ENCODE data around the gene WNT6. TPM values are rescaled to one million over a fixed set of nuclear protein-coding genes. Genes with fewer than 3 reads are reported as not detected.

Gene WNT6
- total and polyA plus RNA-seq, 10 of the 15 experiments (the other 5 are each of a cell fraction or from before 2014, with no cell fraction given): 0.11 to 0.44 (median 0.22) TPM; not detected in 5

- no peaks in the 10 kb centered on the region for H3K9me3 ChIP-seq (replicated peaks; ENCODE audit: control insufficient read depth, insufficient read depth, low read length)
- H3K27ac ChIP-seq (ENCODE audit: control insufficient read depth, insufficient read depth): no peak overlapping the region
- ChIA-PET POLR2A (interaction anchor here (0.5 kb wide), 1 partner anchor 72 kb away, joined by 3 read pairs; no protein-coding TSS in a partner anchor), SMC1A (ENCODE audit: uncharacterized antibody, unreplicated experiment) (interaction anchor here (1.8 to 3.8 kb wide), 2 partner anchors 14 to 43 kb away, joined by 4 to 23 read pairs; no protein-coding TSS in a partner anchor), CTCF (interaction anchor here (1.7 to 2.1 kb wide), 2 partner anchors 21 to 43 kb away, joined by 11 to 14 read pairs; no protein-coding TSS in a partner anchor), RAD21 (ENCODE audit: unreplicated experiment) (interaction anchor here (1.2 to 1.3 kb wide), 2 partner anchors 43 to 195 kb away, joined by 3 to 10 read pairs; partner anchors contain the start of genes BCS1L and ZNF142)
- 61% methylated on average over 5 of the region's 5 CpGs for WGBS (ENCODE audit: insufficient coverage, insufficient replicate concordance, low lambda C conversion rate, missing lambda C conversion rate)
- ATAC-seq: no peak
- no peaks in the 10 kb centered on the region for H3K79me2 ChIP-seq (ENCODE audit: control insufficient read depth, insufficient read depth, low read length)
- DNase-seq (ENCODE audit: low read depth, low spot score): no peak
- peaks cover 15 to 28% of the 10 kb centered on the region in 2 experiments for H3K27me3 ChIP-seq (replicated peaks in 1 of 2; ENCODE audit: control insufficient read depth in 2 of 2, insufficient read depth in 2 of 2, low read length in 1 of 2)
- H3K4me3 ChIP-seq: no peak overlapping the region
- no peak overlapping the region for H3K9ac ChIP-seq (ENCODE audit: control insufficient read depth, insufficient read depth, low read length)
- no peak for FAIRE-seq
- no peaks in the 10 kb centered on the region for H4K20me1 ChIP-seq (ENCODE audit: control insufficient read depth, insufficient read depth)
- no peak overlapping the region for H2AFZ ChIP-seq (ENCODE audit: control insufficient read depth, low read depth, low read length)
- BruUV-seq (replicated peaks): no TSS peak
- H3K36me3 ChIP-seq (ENCODE audit: control insufficient read depth in 2 of 2, insufficient read depth in 2 of 2, low read length in 1 of 2): no peaks in the 10 kb centered on the region
- intact Hi-C loops (cut with micrococcal nuclease; ENCODE audit: unreplicated experiment) (loop anchor here (5.0 kb wide), 2 partner anchors 127 to 262 kb away; no protein-coding TSS in a partner anchor), in situ Hi-C loops (cut with MboI) (no loop called here)
- H3K4me2 ChIP-seq (ENCODE audit: control insufficient read depth, insufficient read depth): no peak overlapping the region
- no peaks in the 10 kb centered on the region for H3K4me1 ChIP-seq (ENCODE audit: control insufficient read depth, insufficient read depth, low read length)
- no peak for TF ChIP-seq ZBTB40 (IDR thresholded peaks at IDR 0.05; ENCODE audit: borderline replicate concordance)
- no peak for TF ChIP-seq E2F8 (IDR thresholded peaks at IDR 0.05; ENCODE audit: low read depth, partially characterized antibody)
- no peak for TF ChIP-seq PKNOX1 (IDR thresholded peaks at IDR 0.05)
- TF ChIP-seq ZBTB11 (CRISPR knock-in tag; IDR thresholded peaks at IDR 0.05): no peak
- TF ChIP-seq ETV6 (conservative IDR thresholded peaks at IDR 0.05 in 1 of 2, IDR thresholded peaks at IDR 0.05 in 1 of 2; ENCODE audit: borderline replicate concordance in 1 of 2, low read depth in 1 of 2): no peak
- TF ChIP-seq YY1 (IDR thresholded peaks at IDR 0.05; ENCODE audit: low read depth, low read length): no peak
- TF ChIP-seq CBFB (IDR thresholded peaks at IDR 0.05; ENCODE audit: low read depth): no peak
- no peak for TF ChIP-seq ATF3 (IDR thresholded peaks at IDR 0.05; ENCODE audit: borderline replicate concordance, extremely low read depth, low read depth, low read length)
These were observed 4.7 kb upstream of the WNT6 start for GRCh38 chr2:218854860-218855259.
